ENCODE measurements around the gene KCTD7. TPM values are rescaled to one million over a fixed set of nuclear protein-coding genes. Genes with fewer than 3 reads are reported as not detected.

The KCTD7 gene
- total RNA-seq, 4 donors from 2014 or later = 13.7 to 27.9 (median 18.3) TPM

DNA sequence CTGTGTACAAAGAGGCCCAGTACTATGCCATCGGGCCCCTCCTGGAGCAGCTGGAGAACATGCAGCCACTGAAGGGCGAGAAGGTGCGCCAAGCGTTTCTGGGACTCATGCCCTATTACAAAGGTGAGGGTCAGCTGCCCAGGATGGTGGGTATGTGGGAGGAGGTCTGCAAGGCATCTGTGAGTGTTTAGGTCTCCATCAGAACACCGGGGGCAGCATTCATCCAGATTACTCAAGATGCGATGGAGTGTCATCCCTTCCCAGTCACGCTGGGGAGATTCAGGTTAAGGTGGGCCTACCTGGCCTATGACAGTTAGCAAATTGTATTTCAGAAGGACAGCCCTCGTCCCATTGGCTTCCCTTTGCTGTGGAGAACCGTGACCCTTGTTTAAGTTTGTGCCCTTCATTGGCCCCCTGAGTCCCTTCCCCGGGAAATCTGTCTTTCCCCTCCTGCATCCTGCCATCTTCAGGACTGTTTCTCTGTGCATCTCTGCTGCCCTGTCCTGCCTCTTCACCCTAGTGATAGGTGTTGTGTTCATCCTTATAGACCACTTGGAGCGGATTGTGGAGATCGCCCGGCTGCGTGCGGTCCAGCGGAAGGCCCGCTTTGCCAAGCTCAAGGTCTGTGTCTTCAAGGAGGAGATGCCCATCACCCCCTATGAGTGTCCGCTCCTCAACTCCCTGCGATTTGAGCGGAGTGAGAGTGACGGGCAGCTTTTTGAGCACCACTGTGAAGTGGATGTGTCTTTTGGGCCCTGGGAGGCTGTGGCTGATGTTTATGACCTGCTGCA is 9.8 kb downstream of the KCTD7 start:
- ATAC-seq = no peak
- WGBS, 2 donors (ENCODE audit: low coverage in 1 of 2) = 68 to 89% methylated on average over 3 to 7 of the region's 21 CpGs
- Histone ChIP-seq H3K4me1 (peaks cover 0 to 22% (median 0%) of the 10 kb centered on the region in 3 donors), H3K27me3 (no peaks in the 10 kb centered on the region), H3K4me3 (no peak overlapping the region), H3K36me3 (peaks cover 2 to 81% of the 10 kb centered on the region in 2 donors), H3K9me3 (no peaks in the 10 kb centered on the region), H3K27ac (no peak overlapping the region)
- TF ChIP-seq POLR2A (IDR thresholded peaks at IDR 0.05) (no peak), POLR2AphosphoS5 (IDR thresholded peaks at IDR 0.05) (no peak), EP300 (IDR thresholded peaks at IDR 0.05) (no peak)
- TF ChIP-seq, protein P1, sequence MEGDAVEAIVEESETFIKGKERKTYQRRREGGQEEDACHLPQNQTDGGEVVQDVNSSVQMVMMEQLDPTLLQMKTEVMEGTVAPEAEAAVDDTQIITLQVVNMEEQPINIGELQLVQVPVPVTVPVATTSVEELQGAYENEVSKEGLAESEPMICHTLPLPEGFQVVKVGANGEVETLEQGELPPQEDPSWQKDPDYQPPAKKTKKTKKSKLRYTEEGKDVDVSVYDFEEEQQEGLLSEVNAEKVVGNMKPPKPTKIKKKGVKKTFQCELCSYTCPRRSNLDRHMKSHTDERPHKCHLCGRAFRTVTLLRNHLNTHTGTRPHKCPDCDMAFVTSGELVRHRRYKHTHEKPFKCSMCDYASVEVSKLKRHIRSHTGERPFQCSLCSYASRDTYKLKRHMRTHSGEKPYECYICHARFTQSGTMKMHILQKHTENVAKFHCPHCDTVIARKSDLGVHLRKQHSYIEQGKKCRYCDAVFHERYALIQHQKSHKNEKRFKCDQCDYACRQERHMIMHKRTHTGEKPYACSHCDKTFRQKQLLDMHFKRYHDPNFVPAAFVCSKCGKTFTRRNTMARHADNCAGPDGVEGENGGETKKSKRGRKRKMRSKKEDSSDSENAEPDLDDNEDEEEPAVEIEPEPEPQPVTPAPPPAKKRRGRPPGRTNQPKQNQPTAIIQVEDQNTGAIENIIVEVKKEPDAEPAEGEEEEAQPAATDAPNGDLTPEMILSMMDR (IDR thresholded peaks at IDR 0.05) = no peak

DNA sequence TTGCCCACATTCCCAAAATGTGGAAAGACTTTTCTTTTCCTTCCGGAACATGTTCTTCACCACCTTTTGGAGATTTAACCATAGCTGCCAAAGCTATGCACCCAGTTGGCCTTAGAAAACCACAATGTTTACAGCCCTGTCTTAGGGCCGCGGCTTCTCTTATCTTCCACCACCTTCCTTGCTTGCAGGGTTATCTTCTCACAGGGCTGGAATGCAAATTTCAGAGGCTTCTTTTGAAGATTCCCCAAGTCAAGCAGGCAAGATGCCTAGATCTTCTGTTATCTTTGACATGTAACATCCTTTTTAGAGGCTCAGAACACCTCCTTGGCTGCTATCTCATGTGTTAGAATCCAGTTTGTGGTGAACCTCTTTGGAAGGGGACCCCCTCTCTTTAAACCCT is 11.1 kb downstream of the KCTD7 start:
- no peak overlapping the region for H3K27ac ChIP-seq
- peaks cover 0 to 15% (median 0%) of the 10 kb centered on the region in 3 donors for H3K4me1 ChIP-seq
- H3K27me3 ChIP-seq = no peaks in the 10 kb centered on the region
- TF ChIP-seq POLR2AphosphoS5 (IDR thresholded peaks at IDR 0.05) = no peak
- TF ChIP-seq POLR2A (IDR thresholded peaks at IDR 0.05) = no peak
- TF ChIP-seq, protein P1 (IDR thresholded peaks at IDR 0.05) = no peak
- no peak for TF ChIP-seq EP300 (IDR thresholded peaks at IDR 0.05)
- no peaks in the 10 kb centered on the region for H3K9me3 ChIP-seq
- H3K36me3 ChIP-seq = peaks cover 2 to 84% of the 10 kb centered on the region in 2 donors
- ATAC-seq = no peak
- WGBS, 2 donors (ENCODE audit: low coverage in 1 of 2) = 77 to 91% methylated on average over 2 to 3 of the region's 3 CpGs
- H3K4me3 ChIP-seq = no peak overlapping the region

DNA sequence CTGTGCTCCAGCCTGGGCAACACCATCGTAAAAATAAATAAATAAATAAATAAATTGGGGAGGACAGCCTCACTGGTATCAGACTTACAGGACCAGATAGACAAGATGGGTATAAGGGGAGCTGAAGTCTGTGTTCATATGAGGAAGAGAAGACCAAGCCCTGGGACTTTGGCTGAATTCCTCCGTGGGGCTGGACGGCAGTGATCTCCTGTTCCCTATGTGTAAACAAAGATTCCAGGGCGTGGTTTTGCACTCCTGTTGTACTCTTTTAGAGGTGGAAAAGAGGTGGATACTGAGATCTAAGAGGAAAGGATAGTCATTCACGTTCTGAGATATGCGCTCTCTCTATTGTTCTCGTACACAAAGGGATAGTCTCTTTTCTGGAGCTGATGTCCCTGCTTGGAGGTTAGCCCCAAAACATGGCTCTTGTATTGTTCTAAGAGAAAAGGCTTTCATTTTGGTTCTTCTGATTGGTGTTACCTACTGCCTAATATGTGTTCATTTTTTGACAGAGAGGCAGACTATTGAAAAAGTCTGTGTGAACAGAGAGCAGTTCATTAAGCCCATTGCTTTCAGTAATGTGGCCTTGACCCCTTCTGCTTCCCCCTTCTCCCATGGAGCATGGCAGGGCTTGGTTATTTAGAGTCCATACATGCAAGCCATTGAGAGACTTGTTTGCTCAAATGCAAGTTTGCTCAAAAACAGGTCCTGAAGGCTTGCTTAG is 12.3 kb downstream of the KCTD7 start:
- Histone ChIP-seq H3K36me3 (peaks cover 2 to 94% of the 10 kb centered on the region in 2 donors), H3K9me3 (no peaks in the 10 kb centered on the region), H3K27me3 (no peaks in the 10 kb centered on the region), H3K4me1 (peaks cover 0 to 10% (median 0%) of the 10 kb centered on the region in 3 donors), H3K27ac (no peak overlapping the region), H3K4me3 (no peak overlapping the region)
- 73 to 83% methylated on average over 6 to 7 of the region's 7 CpGs for WGBS, 2 donors (ENCODE audit: low coverage in 1 of 2)
- TF ChIP-seq, protein P1 (IDR thresholded peaks at IDR 0.05) = no peak
- no peak for TF ChIP-seq POLR2AphosphoS5 (IDR thresholded peaks at IDR 0.05)
- TF ChIP-seq POLR2A (IDR thresholded peaks at IDR 0.05) = no peak
- TF ChIP-seq EP300 (IDR thresholded peaks at IDR 0.05) = no peak
- ATAC-seq = no peak

DNA sequence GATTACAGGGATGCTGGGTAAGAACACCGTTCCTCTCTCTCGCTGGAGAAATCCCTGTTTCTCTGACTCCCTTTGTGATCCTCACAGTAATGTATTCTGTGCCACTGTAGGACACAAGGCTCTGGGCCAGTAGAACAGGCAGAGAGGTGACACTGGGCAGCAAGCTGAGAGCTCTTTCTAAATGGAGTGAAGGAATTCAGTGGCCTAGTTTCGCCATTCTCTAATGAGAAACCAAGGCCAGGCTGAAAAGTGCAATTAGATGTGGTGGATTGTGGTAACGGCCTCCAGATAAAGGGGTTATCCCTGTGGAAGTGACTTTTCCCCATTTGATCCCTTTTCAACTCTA is 12.8 kb downstream of the KCTD7 start:
- Histone ChIP-seq H3K4me1 (peaks cover 0 to 10% (median 0%) of the 10 kb centered on the region in 3 donors), H3K4me3 (no peak overlapping the region), H3K36me3 (peaks cover 2 to 94% of the 10 kb centered on the region in 2 donors), H3K27me3 (no peaks in the 10 kb centered on the region), H3K27ac (no peak overlapping the region), H3K9me3 (no peaks in the 10 kb centered on the region)
- no peak for ATAC-seq
- 71 to 90% methylated on average over 1 to 2 of the region's 4 CpGs for WGBS, 2 donors (ENCODE audit: low coverage in 1 of 2)
- TF ChIP-seq EP300 (IDR thresholded peaks at IDR 0.05) (no peak), POLR2AphosphoS5 (IDR thresholded peaks at IDR 0.05) (no peak), POLR2A (IDR thresholded peaks at IDR 0.05) (no peak)
- TF ChIP-seq, protein P1 (IDR thresholded peaks at IDR 0.05) = no peak

All from gastroesophageal sphincter (tissue), 4 donors.